Endothelial cell of umbilical vein (primary cell): ENCODE measurements around the gene NALCN. TPM values are rescaled to one million over a fixed set of nuclear protein-coding genes. Genes with fewer than 3 reads are reported as not detected.

Experiments
- BruUV-seq: library from RNA; stranded (reverse); fragments of 400-500 nt; replicated peaks from 2 replicates; lab custom pipeline; 2021; lab: Mats Ljungman, UMichigan
- CTCF ChIA-PET: fragments of 300-600, 350-600 bp; sonication (Branson Sonifier 250); formaldehyde crosslinking; loops from one replicate; lab custom pipeline; 2021; ENCODE audit warnings: antibody characterized with exemption, inconsistent platforms; lab: Charles Lee
- POLR2A ChIA-PET: fragments of 300-600, 350-600 bp; sonication (Branson Sonifier 250); formaldehyde crosslinking; loops from one replicate; lab custom pipeline; 2021; ENCODE audit warnings: antibody characterized with exemption, inconsistent platforms; lab: Charles Lee
- DNase-seq: peaks from one replicate; pipeline ENCODE4 v3.0.0-alpha.2; 2011; ENCODE audit warnings: low read depth, low spot score
- FAIRE-seq: peaks from 2 replicates; lab custom pipeline; 2011; peaks lifted over from hg19 to GRCh38; lab: Jason Lieb, UNC
- H2AFZ ChIP-seq: 2 replicates; pipeline ENCODE4 v1.6.0; 2012; ENCODE audit warnings: low read depth, low read length, control low read depth, inconsistent platforms
- H3K27ac ChIP-seq: 2 replicates; pipeline ENCODE4 v1.5.1; 2011; ENCODE audit warnings: low read depth, mild to moderate bottlenecking, control low read depth, low read length, moderate library complexity; ENCODE audit not compliant: insufficient read depth
- H3K27me3 ChIP-seq, 2 experiments: 2 replicates each; pipeline versions ENCODE4 v1.6.0 to v1.6.1; 2011; ENCODE audit warnings: low read length in 2 of 2, mixed read lengths in 1 of 2; ENCODE audit not compliant: control insufficient read depth in 2 of 2, insufficient read depth in 2 of 2
- H3K36me3 ChIP-seq, 2 experiments: 2 replicates in 1 of 2; 3 replicates in 1 of 2; pipeline ENCODE4 v1.5.1; 2011; ENCODE audit warnings: low read length in 2 of 2, mild to moderate bottlenecking in 1 of 2, moderate library complexity in 1 of 2; ENCODE audit not compliant: control insufficient read depth in 2 of 2, insufficient read depth in 2 of 2; ENCODE audit errors: extremely low read depth in 1 of 2
- H3K4me1 ChIP-seq: 3 replicates; pipeline ENCODE4 v1.5.1; 2011; ENCODE audit warnings: mild to moderate bottlenecking, low read length; ENCODE audit not compliant: control insufficient read depth, insufficient read depth; ENCODE audit errors: extremely low read depth
- H3K4me2 ChIP-seq: 2 replicates; pipeline ENCODE4 v1.6.1; 2011; ENCODE audit warnings: low read length, control low read depth, mixed read lengths; ENCODE audit not compliant: insufficient read depth
- H3K4me3 ChIP-seq, 3 experiments: fragments of 200-600 bp in 1 of 3; sonication (generic), shearing (Covaris generic) in 1 of 3; replicated peaks in 1 of 3; 2 replicates each; pipeline ENCODE4 v1.5.1; 2011 to 2016; ENCODE audit warnings: control low read depth in 3 of 3, low read length in 3 of 3, mild to moderate bottlenecking in 2 of 3, inconsistent platforms in 1 of 3, low read depth in 1 of 3, moderate library complexity in 1 of 3; ENCODE audit not compliant: insufficient read depth in 1 of 3
- H3K79me2 ChIP-seq: 2 replicates; pipeline ENCODE4 v1.6.0; 2012; ENCODE audit warnings: low read length, inconsistent platforms; ENCODE audit not compliant: control insufficient read depth, insufficient read depth
- H3K9ac ChIP-seq: replicated peaks from 2 replicates; pipeline ENCODE3; 2011; ENCODE audit warnings: low read length, control low read depth; ENCODE audit not compliant: insufficient read depth; ENCODE audit errors: extremely low read depth
- H3K9me1 ChIP-seq: replicated peaks from 3 replicates; pipeline ENCODE4 v1.6.0; 2011; ENCODE audit warnings: mild to moderate bottlenecking, low read length; ENCODE audit not compliant: control insufficient read depth, insufficient read depth; ENCODE audit errors: extremely low read depth
- H3K9me3 ChIP-seq: replicated peaks from 2 replicates; pipeline ENCODE4 v1.5.1; 2012; ENCODE audit warnings: low read length, inconsistent platforms; ENCODE audit not compliant: control insufficient read depth, insufficient read depth
- H4K20me1 ChIP-seq: replicated peaks from 2 replicates; pipeline ENCODE3; 2011; ENCODE audit warnings: mild to moderate bottlenecking, low read length; ENCODE audit not compliant: control insufficient read depth, insufficient read depth; ENCODE audit errors: extremely low read depth
- EZH2 ChIP-seq: IDR thresholded peaks from 2 replicates; pipeline ENCODE4 v1.6.1; 2012; ENCODE audit warnings: borderline replicate concordance, low read depth, mild to moderate bottlenecking, moderate library complexity, low read length, inconsistent platforms; ENCODE audit not compliant: severe bottlenecking
- FOS ChIP-seq: IDR thresholded peaks from 2 replicates; pipeline ENCODE4 v1.6.1; 2011; ENCODE audit warnings: mild to moderate bottlenecking, low read length, moderate library complexity, borderline replicate concordance; ENCODE audit not compliant: insufficient read depth
- GATA2 ChIP-seq: IDR thresholded peaks from 2 replicates; pipeline ENCODE4 v1.7.0; 2011; ENCODE audit warnings: low read depth, mild to moderate bottlenecking, moderate library complexity, mixed read lengths, low read length; ENCODE audit not compliant: insufficient read length, insufficient read depth
- JUN ChIP-seq: IDR thresholded peaks from 2 replicates; pipeline ENCODE4 v1.6.1; 2011; ENCODE audit warnings: borderline replicate concordance, low read depth; ENCODE audit not compliant: insufficient read length, insufficient read depth
- MYC ChIP-seq: IDR thresholded peaks from one replicate; pipeline ENCODE4 v1.6.1; 2011; ENCODE audit warnings: mild to moderate bottlenecking, low read depth, low read length
- POLR2A ChIP-seq: IDR thresholded peaks from 2 replicates; pipeline ENCODE4 v1.6.1; 2012; ENCODE audit warnings: low read depth, mild to moderate bottlenecking, control low read depth, low read length
- POLR2AphosphoS5 ChIP-seq: IDR thresholded peaks from 2 replicates; pipeline ENCODE4 v1.6.1; 2012; ENCODE audit warnings: low read depth, mild to moderate bottlenecking, control low read depth, low read length, moderate library complexity; ENCODE audit not compliant: insufficient read depth
- dilution Hi-C: fragments of 300-500 bp; cut with MboI; formaldehyde crosslinking; loops from one replicate; pipeline ENCODE4 v1.15.0; 2019; ENCODE audit warnings: low sequenced_read_pairs; ENCODE audit not compliant: extremely low pct_ligation_motif_present
- intact Hi-C: fragments of 100-400 bp; cut with micrococcal nuclease; formaldehyde crosslinking; loops from one replicate; pipeline ENCODE4 v1.10.0; 2022
- polyA plus RNA-seq, 4 experiments: library from polyadenylated mRNA; depleted of rRNA in 3 of 4; stranded (reverse) in 3 of 4; unstranded in 1 of 4; fragments of >200 nt; gene quantifications; 2 replicates each; pipeline versions ENCODE4 v1.2.1 to v1.2.3, GENCODE V29; 2011 to 2012; ENCODE audit warnings: missing spikeins in 1 of 4
- total RNA-seq: library from RNA; stranded (reverse); gene quantifications from 2 replicates; pipeline ENCODE4 v1.2.3, GENCODE V29; 2021
- TF ChIP-seq, protein P1 (sequence below): IDR thresholded peaks from 2 replicates; pipeline ENCODE4 v1.6.1; 2011; ENCODE audit not compliant: insufficient read depth, insufficient read length
- TF ChIP-seq, protein P2 (sequence below), 2 donors: IDR thresholded peaks; 1 replicate in 1 of 2; 2 replicates in 1 of 2; pipeline ENCODE4 v1.5.1; 2011; ENCODE audit warnings: low read length in 2 of 2, mild to moderate bottlenecking in 2 of 2, moderate library complexity in 2 of 2, control low read depth in 1 of 2, inconsistent platforms in 1 of 2, low read depth in 1 of 2; ENCODE audit not compliant: insufficient read depth in 1 of 2; ENCODE audit errors: extremely low read depth in 1 of 2

Gene NALCN
- total and polyA plus RNA-seq, 2 donors (not counting 3 experiments of a cell fraction or from before 2014, with no cell fraction given) = 3.3 to 4.4 TPM

DNA sequence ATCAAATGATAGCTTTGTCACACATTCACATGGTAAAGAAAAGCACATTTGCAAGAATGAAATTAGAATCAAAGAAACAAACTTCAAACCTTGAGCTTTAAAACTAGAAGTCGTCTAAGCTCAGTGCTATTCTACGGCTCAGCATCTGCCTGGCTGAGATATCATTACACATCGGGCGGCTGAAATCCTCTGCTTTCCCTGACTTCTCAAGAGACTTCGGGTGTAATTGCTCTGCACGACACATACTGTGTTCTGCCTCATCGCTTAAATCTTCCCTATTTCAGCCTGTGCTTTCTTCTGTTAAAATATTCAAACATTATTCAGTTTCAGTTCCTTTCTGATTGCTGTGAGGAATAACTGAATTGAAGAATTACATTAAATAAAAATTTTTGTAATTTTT is 265.3 kb downstream of the NALCN start:
- Histone ChIP-seq H2AFZ (peak overlapping the region; percentile 73), H3K27ac (no peak overlapping the region), H3K4me2 (peak overlapping the region; percentile 5), H3K4me3 (no peak overlapping the region), H3K79me2 (no peaks in the 10 kb centered on the region), H3K9ac (no peak overlapping the region), H3K9me3 (no peaks in the 10 kb centered on the region), H3K36me3 (no peaks in the 10 kb centered on the region), H3K27me3 (no peaks in the 10 kb centered on the region), H3K4me1 (peaks cover 4% of the 10 kb centered on the region), H3K9me1 (no peaks in the 10 kb centered on the region), H4K20me1 (no peaks in the 10 kb centered on the region)
- no TSS peak for BruUV-seq
- no peak for FAIRE-seq
- intact Hi-C loops (loop anchor here (1.0 to 2.0 kb wide), 4 partner anchors 60 to 606 kb away; no protein-coding TSS in a partner anchor), dilution Hi-C loops (no loop called here)
- TF ChIP-seq, protein P1, sequence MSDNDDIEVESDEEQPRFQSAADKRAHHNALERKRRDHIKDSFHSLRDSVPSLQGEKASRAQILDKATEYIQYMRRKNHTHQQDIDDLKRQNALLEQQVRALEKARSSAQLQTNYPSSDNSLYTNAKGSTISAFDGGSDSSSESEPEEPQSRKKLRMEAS = no peak
- no peak for TF ChIP-seq MYC
- no peak for TF ChIP-seq JUN
- peak; percentile 9 for DNase-seq
- POLR2A ChIA-PET = no interaction called here
- CTCF ChIA-PET = interaction anchor here (0.7 to 2.4 kb wide), 14 partner anchors 19 to 606 kb away, joined by 3 to 47 read pairs (median 4); partner anchors contain the start of genes ITGBL1 and NALCN

DNA sequence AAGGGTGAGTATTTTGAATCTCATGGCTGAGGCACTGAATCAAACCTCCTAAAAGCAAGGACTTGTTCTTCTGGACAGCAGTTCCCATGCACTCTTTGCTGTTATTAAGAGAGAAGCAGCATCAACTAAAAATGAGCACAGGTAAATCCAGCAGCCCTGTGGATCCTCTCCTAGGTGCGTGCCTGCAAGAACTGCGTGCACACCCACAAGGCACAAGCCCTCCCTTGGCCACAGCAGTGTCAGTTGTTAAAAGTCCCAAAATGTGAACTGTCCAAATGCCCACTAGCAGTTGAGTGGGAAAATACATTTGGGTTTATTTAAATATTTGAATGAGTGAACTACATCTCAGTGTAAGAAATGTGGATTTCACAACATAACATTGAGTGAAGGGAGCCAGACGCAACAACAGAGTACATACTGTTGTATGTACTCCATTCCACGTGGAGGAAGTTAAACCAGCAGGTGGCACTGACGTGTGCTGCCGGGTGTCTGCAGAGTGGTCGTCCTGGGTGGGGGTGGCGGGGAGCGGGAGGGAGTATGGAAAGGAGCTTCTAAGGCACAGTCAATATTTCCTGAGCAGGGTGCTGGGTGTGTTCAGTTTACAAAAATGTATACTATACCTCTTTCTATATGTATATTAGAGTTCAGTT is 266.4 kb downstream of the NALCN start:
- dilution Hi-C loops = no loop called here

More for the DNA sequence above, 266.4 kb downstream of the NALCN start:
- ChIA-PET POLR2A (no interaction called here), CTCF (interaction anchor here (0.6 to 2.4 kb wide), 24 partner anchors 9 to 614 kb away, joined by 3 to 47 read pairs (median 4); partner anchors contain the start of genes ITGBL1 and NALCN)
- no TSS peak for BruUV-seq
- Histone ChIP-seq H3K9me3 (no peaks in the 10 kb centered on the region), H3K9ac (no peak overlapping the region), H3K9me1 (no peaks in the 10 kb centered on the region), H3K4me3 (no peak overlapping the region), H4K20me1 (no peaks in the 10 kb centered on the region), H3K36me3 (no peaks in the 10 kb centered on the region), H2AFZ (no peak overlapping the region), H3K27ac (no peak overlapping the region), H3K27me3 (no peaks in the 10 kb centered on the region), H3K4me2 (no peak overlapping the region), H3K79me2 (no peaks in the 10 kb centered on the region), H3K4me1 (peaks cover 9% of the 10 kb centered on the region)
- intact Hi-C loops = loop anchor here (1.0 to 5.0 kb wide), 5 partner anchors 61 to 607 kb away; no protein-coding TSS in a partner anchor
- TF ChIP-seq EZH2 = no peak
- no peak for TF ChIP-seq POLR2A
- TF ChIP-seq POLR2AphosphoS5 = no peak
- TF ChIP-seq, protein P2, sequence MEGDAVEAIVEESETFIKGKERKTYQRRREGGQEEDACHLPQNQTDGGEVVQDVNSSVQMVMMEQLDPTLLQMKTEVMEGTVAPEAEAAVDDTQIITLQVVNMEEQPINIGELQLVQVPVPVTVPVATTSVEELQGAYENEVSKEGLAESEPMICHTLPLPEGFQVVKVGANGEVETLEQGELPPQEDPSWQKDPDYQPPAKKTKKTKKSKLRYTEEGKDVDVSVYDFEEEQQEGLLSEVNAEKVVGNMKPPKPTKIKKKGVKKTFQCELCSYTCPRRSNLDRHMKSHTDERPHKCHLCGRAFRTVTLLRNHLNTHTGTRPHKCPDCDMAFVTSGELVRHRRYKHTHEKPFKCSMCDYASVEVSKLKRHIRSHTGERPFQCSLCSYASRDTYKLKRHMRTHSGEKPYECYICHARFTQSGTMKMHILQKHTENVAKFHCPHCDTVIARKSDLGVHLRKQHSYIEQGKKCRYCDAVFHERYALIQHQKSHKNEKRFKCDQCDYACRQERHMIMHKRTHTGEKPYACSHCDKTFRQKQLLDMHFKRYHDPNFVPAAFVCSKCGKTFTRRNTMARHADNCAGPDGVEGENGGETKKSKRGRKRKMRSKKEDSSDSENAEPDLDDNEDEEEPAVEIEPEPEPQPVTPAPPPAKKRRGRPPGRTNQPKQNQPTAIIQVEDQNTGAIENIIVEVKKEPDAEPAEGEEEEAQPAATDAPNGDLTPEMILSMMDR (IDR thresholded peaks at IDR 0.05; ENCODE audit: extremely low read depth in 1 of 2, insufficient read depth in 1 of 2, low read depth in 1 of 2, low read length in 2 of 2) = peak; percentile 29 to 43
- no peak for TF ChIP-seq FOS
- no peak for TF ChIP-seq JUN
- TF ChIP-seq, protein P1 = no peak
- no peak for TF ChIP-seq GATA2
- DNase-seq = peak; percentile 38
- FAIRE-seq = no peak
